K562 (cell line): Measurements from ENCODE around the gene CYP2J2. TPM values are rescaled to one million over a fixed set of nuclear protein-coding genes. Genes with fewer than 3 reads are reported as not detected.

ENCODE experiments used
- ARID1B ChIP-seq: fragments of 450-650 bp; IDR thresholded peaks from 2 replicates; pipeline ENCODE4 v1.6.1; 2016; ENCODE audit warnings: antibody characterized with exemption, mild to moderate bottlenecking, inconsistent platforms
- CBFA2T2 ChIP-seq: fragments of 450-650 bp; conservative IDR thresholded peaks from 2 replicates; pipeline ENCODE4 v1.6.1; 2017; ENCODE audit warnings: mild to moderate bottlenecking
- CBX5 ChIP-seq: IDR thresholded peaks from 2 replicates; pipeline ENCODE4 v1.6.1; 2014; ENCODE audit warnings: low read depth, borderline replicate concordance
- CXXC5 ChIP-seq: fragments of 250-450 bp; sonication (Bioruptor Pico); IDR thresholded peaks from 2 replicates; pipeline ENCODE4 v1.8.0; 2022; ENCODE audit warnings: inconsistent platforms, mild to moderate bottlenecking, moderate library complexity
- FOXM1 ChIP-seq, 2 experiments: fragments of 450-650 bp in 1 of 2; sonication (generic) in 1 of 2; formaldehyde crosslinking in 1 of 2; IDR thresholded peaks; 2 replicates each; pipeline versions ENCODE4 v1.6.1 to v1.9.0; 2017 to 2022; ENCODE audit warnings: low read depth in 2 of 2, mild to moderate bottlenecking in 2 of 2, missing genetic modification reagents in 1 of 2, moderate library complexity in 1 of 2
- HDAC1 ChIP-seq, 2 experiments: fragments of 450-650 bp; IDR thresholded peaks; 2 replicates each; pipeline ENCODE4 v1.6.1; 2016 to 2017; ENCODE audit warnings: inconsistent platforms in 1 of 2, mild to moderate bottlenecking in 1 of 2, moderate library complexity in 1 of 2
- HDAC2 ChIP-seq: fragments of 450-650 bp; IDR thresholded peaks from 2 replicates; pipeline ENCODE4 v1.6.1; 2016; ENCODE audit warnings: mild to moderate bottlenecking
- KHSRP ChIP-seq: fragments of 450-650 bp; IDR thresholded peaks from 2 replicates; pipeline ENCODE4 v1.6.1; 2017
- LEF1 ChIP-seq: fragments of 450-650 bp; IDR thresholded peaks from 2 replicates; pipeline ENCODE4 v1.6.1; 2016; ENCODE audit warnings: mild to moderate bottlenecking
- MEF2A ChIP-seq: IDR thresholded peaks from 2 replicates; pipeline ENCODE4 v1.6.1; 2011; ENCODE audit warnings: low read depth, mild to moderate bottlenecking, low read length, moderate library complexity; ENCODE audit not compliant: control insufficient read depth
- MTA1 ChIP-seq: fragments of 450-650 bp; IDR thresholded peaks from 2 replicates; pipeline ENCODE4 v1.6.1; 2017; ENCODE audit warnings: borderline replicate concordance
- MTF1 ChIP-seq: fragments of 250-450 bp; sonication (Bioruptor Pico); IDR thresholded peaks from 2 replicates; pipeline ENCODE4 v1.9.0; 2021; ENCODE audit warnings: moderate library complexity, mild to moderate bottlenecking, inconsistent platforms, borderline replicate concordance
- NFIC ChIP-seq: fragments of 450-650 bp; IDR thresholded peaks from 2 replicates; pipeline ENCODE4 v1.6.1; 2017; ENCODE audit warnings: mild to moderate bottlenecking, inconsistent platforms
- PHB2 ChIP-seq: fragments of 450-650 bp; IDR thresholded peaks from 2 replicates; pipeline ENCODE4 v1.6.1; 2017; ENCODE audit warnings: low read depth
- POLR2A ChIP-seq: fragments of 450-650 bp; conservative IDR thresholded peaks from 2 replicates; pipeline ENCODE4 v1.6.1; 2016
- POLR2AphosphoS5 ChIP-seq: IDR thresholded peaks from 2 replicates; pipeline ENCODE4 v1.6.1; 2011; ENCODE audit warnings: mild to moderate bottlenecking, low read depth, low read length, moderate library complexity; ENCODE audit not compliant: control insufficient read depth, insufficient read depth
- RBM17 ChIP-seq: fragments of 200-400 bp; formaldehyde crosslinking; IDR thresholded peaks from 2 replicates; pipeline ENCODE4 v1.6.1; 2017; ENCODE audit warnings: low read depth, mild to moderate bottlenecking, low read length, borderline replicate concordance
- SMARCA4 ChIP-seq: fragments of 450-650 bp; IDR thresholded peaks from 2 replicates; pipeline ENCODE4 v1.6.1; 2016
- STAT5A ChIP-seq: IDR thresholded peaks from 2 replicates; pipeline ENCODE4 v1.6.1; 2012; ENCODE audit warnings: low read length, inconsistent platforms, borderline replicate concordance
- TEAD2 ChIP-seq: fragments of 450-650 bp; IDR thresholded peaks from 2 replicates; pipeline ENCODE4 v1.6.1; 2016; ENCODE audit warnings: missing genetic modification characterization, control low read depth, missing compliant biosample characterization
- ZNF79 ChIP-seq: fragments of 250-450 bp; sonication (Bioruptor Pico); IDR thresholded peaks from 2 replicates; pipeline ENCODE4 v1.4.0; 2020; ENCODE audit warnings: low read depth, mild to moderate bottlenecking, moderate library complexity
- polyA plus RNA-seq, 8 experiments: library from polyadenylated mRNA; depleted of rRNA in 4 of 8; stranded (reverse) in 5 of 8; unstranded in 3 of 8; fragments of >200 nt; fragmentation: Nextera tagmentation in 2 of 8; fragmentation: Illumina TruSeq in 1 of 8; extraction: Ambion mirVana in 2 of 8; extraction: Trizol in 1 of 8; gene quantifications; 2 replicates each; pipeline versions ENCODE4 v1.2.1 to v1.2.3, GENCODE V29; 2011 to 2014; ENCODE audit warnings: inconsistent platforms in 1 of 8, missing spikeins in 1 of 8
- total RNA-seq, 7 experiments: library from RNA; depleted of rRNA in 6 of 7; stranded (reverse); fragments of >200 nt in 6 of 7; fragmentation: Illumina TruSeq in 2 of 7; extraction: Trizol in 2 of 7; gene quantifications; 2 replicates each; pipeline versions ENCODE4 v1.2.1 to v1.2.3, GENCODE V29; 2011 to 2021; ENCODE audit warnings: low replicate concordance in 1 of 7

The CYP2J2 gene
- total and polyA plus RNA-seq, 9 of the 15 experiments (the other 6 are each of a cell fraction or from before 2014, with no cell fraction given): not detected

DNA sequence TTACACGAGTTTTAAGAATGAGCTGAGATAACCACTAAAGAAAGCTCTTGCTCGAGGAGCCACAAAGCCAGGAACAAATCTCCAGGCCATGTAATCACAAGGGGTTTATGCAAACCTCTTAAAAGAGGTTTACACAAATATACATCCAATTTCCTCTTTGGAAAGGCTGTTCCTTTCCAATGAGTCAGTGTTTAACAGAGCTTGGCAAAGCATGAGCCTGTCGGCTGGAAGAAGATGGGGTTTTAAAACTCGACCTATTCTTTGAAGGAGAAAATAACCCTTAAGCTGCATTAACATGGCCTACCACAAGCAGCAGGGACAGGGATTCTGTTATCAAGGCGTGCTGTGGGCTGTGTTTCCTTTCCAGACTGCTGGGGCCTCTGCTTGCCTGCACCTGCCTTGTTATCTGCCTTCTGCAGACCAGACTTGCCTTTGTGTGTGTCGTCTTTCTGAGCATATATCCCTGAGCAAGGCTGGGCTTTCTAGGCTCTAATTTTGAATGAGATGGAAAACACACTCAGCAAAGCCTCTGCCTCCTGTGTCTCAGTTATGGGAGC, 40.6 kb upstream of the CYP2J2 start (continued):
- peak; percentile 94 for TF ChIP-seq CBFA2T2
- TF ChIP-seq HDAC1 (IDR thresholded peaks at IDR 0.05): peak in 1 of 2 experiments; percentile 57; a peak in 2 of 4 replicates
- no peak for TF ChIP-seq MTA1
- peak; percentile 78 for TF ChIP-seq STAT5A
- 0 out of 2 replicates have a peak, but pooled peaks have one; percentile 37 for TF ChIP-seq LEF1
- TF ChIP-seq SMARCA4: peak; percentile 70; the same call in 1 of the 2 replicates
- TF ChIP-seq TEAD2 (tag): no peak
- peak; percentile 80 for TF ChIP-seq NFIC
- no peak for TF ChIP-seq ZNF79 (CRISPR knock-in tag)
- peak; percentile 91 for TF ChIP-seq ARID1B
- no peak for TF ChIP-seq CBX5
- no peak for TF ChIP-seq PHB2
- peak; percentile 40; the same call in 1 of the 2 replicates for TF ChIP-seq CXXC5
- 0 out of 2 replicates have a peak, but pooled peaks have one; percentile 23 for TF ChIP-seq MEF2A
- TF ChIP-seq RBM17: no peak
- TF ChIP-seq MTF1: no peak
- peak; percentile 95 for TF ChIP-seq POLR2AphosphoS5
- TF ChIP-seq FOXM1 (IDR thresholded peaks at IDR 0.05; ENCODE audit: low read depth): peak; percentile 65; the same call in 1 of the 2 replicates
- no peak for TF ChIP-seq FOXM1 (CRISPR knock-in tag; IDR thresholded peaks at IDR 0.05; ENCODE audit: low read depth)
- no peak for TF ChIP-seq KHSRP
- TF ChIP-seq HDAC2: peak; percentile 43; the same call in 1 of the 2 replicates
- peak; percentile 40; the same call in 1 of the 2 replicates for TF ChIP-seq POLR2A
